Fibroblast of pulmonary artery (primary cell): ENCODE results near the gene LRRC74A.

Experiments
- DNase-seq: peaks from one replicate; pipeline ENCODE4 v3.0.0-alpha.2; 2010; ENCODE audit warnings: low read depth
- H3K4me3 ChIP-seq: replicated peaks from 2 replicates; pipeline ENCODE4 v1.5.1; 2011; ENCODE audit warnings: low read depth, mild to moderate bottlenecking, control low read depth, low read length, moderate library complexity
- TF ChIP-seq, protein P1 (sequence below): IDR thresholded peaks from 2 replicates; pipeline ENCODE4 v1.5.1; 2011; ENCODE audit warnings: mild to moderate bottlenecking, control low read depth, low read length, inconsistent platforms; ENCODE audit errors: missing control alignments

Gene LRRC74A

DNA sequence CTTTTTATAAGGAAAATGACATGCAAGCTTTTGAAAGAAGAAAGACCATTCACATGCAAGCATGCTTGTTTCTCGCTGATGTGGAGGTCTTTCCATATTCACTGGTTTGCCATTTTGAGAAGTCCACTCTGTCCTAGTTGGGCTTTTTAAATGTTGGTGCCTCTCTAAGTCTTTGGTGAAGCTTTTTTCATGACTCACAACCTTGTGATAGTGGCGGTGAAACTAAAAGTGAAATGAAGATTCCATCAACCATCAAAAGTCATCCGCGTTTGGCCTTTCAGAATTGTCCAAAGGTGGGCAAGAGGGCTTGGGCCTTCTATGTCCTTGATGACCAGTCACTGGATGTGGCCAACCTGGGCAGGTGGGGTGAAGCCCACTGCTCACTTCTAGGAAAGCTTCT is 4.3 kb downstream of the LRRC74A start:
- no peak for DNase-seq
- H3K4me3 ChIP-seq: no peak overlapping the region
- TF ChIP-seq, protein P1, sequence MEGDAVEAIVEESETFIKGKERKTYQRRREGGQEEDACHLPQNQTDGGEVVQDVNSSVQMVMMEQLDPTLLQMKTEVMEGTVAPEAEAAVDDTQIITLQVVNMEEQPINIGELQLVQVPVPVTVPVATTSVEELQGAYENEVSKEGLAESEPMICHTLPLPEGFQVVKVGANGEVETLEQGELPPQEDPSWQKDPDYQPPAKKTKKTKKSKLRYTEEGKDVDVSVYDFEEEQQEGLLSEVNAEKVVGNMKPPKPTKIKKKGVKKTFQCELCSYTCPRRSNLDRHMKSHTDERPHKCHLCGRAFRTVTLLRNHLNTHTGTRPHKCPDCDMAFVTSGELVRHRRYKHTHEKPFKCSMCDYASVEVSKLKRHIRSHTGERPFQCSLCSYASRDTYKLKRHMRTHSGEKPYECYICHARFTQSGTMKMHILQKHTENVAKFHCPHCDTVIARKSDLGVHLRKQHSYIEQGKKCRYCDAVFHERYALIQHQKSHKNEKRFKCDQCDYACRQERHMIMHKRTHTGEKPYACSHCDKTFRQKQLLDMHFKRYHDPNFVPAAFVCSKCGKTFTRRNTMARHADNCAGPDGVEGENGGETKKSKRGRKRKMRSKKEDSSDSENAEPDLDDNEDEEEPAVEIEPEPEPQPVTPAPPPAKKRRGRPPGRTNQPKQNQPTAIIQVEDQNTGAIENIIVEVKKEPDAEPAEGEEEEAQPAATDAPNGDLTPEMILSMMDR: no peak

DNA sequence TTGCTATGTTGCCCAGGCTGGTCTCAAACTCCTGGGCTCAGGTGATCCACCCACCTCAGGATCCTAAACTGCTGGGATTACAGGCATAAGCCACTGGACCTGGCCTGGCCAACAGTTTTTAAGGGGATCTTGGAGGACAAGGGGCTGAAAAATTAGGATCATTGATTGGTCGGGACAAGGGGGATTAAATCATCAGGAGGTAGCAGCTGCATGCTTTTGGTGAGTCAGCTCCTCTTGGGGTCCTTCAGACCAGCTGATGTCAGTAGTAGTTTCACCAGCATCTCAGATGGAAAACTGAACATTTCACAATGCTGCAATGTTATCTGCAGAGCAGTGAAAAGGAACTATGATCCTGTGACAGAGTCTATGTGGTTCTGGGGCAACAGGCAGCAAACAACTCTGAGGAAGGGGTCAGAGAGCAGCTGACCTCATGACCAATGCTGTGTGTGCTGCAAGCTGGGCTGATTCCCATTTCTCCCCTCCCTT is 6.3 kb downstream of the LRRC74A start:
- DNase-seq: peak; percentile 52
- TF ChIP-seq, protein P1: no peak
- H3K4me3 ChIP-seq: no peak overlapping the region

DNA sequence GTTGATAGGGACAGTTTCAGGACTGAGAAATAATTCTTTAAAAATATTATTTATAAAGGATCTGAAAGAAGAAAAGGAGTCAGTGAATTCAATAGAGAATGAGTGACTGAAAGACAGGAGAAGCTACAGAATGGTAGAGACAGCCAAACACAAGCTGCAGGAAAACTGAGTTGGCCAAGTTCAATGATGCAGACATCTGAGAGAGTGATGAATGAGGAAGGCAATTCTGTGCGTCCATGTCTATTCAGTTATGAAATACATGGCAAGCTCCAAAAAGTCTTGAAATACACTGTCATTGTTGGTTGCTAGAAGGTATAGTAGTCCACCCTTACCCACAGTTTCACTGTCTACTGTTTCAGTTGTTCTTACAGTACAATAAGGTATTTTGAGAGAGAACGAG is 6.8 kb downstream of the LRRC74A start:
- TF ChIP-seq, protein P1: no peak
- DNase-seq: no peak
- H3K4me3 ChIP-seq: no peak overlapping the region

DNA sequence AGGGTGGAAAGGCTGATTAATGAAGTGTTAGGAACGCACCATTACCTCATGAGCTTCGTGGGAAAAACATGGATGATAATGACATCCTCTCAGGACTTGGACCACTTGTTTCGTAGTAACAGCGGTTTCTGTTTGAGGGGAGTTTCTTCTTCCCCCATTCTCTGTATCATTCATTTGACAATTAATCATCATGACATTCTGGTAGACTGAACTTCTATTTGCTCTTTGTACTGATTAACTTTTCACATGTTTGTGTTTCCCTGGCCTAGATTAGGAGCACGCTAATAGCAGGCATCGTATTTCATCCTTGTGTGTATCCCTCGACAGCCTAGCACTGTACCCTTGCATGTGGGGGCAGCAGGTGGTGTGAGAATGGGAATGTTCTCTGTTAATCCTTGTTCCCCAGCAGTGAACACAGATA is 8.0 kb downstream of the LRRC74A start:
- no peak overlapping the region for H3K4me3 ChIP-seq
- DNase-seq: no peak
- TF ChIP-seq, protein P1: no peak

DNA sequence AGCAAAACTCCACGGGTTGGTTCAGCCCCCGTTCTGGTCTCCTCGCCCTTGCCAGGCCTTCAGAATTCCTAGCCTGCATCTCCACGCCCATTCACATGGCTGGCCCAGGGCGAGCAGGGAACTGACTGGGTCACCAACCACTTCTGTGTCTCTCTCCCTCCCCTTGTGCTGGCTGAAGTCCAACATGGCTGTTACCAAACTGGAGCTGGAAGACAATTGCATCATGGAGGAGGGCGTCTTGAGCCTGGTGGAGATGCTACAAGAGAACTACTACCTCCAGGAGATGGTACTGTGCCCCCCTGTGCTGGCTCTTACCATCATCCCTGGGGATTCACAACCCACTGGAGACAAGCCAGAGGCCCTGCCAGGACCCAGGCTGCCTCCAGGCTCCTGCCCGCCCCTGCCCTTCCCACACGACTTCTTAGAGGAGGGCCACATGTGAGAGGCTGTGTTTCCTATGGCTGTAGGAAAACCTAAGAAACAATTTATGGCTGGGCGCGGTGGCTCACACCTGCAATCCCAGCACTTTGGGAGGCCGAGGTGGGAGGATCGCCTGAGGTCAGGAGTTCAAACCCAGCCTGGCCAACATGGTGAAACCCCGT is 9.9 kb downstream of the LRRC74A start:
- TF ChIP-seq, protein P1: no peak
- peak; percentile 19 for DNase-seq

DNA sequence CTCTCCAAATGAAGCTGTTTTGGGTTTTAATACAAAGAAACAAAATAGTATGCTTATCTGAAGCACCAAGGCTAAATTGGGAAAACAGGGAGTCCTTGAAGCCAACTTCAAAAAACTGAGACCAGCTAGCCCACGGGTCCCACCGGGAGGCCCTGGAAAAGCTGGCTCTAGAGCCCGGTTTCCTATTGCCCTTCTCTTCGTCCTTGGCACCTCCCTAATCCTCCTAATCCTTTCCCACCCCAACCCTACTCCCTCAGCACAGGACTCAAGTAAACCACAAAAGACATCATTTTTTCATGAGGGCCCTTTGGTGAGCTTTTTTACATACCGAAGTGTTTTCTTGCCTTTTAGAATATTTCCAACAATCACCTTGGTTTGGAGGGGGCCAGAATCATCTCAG is 11.3 kb downstream of the LRRC74A start:
- TF ChIP-seq, protein P1: no peak
- DNase-seq: no peak
- H3K4me3 ChIP-seq: no peak overlapping the region

More for the DNA sequence above, 9.9 kb downstream of the LRRC74A start:
- no peak overlapping the region for H3K4me3 ChIP-seq

DNA sequence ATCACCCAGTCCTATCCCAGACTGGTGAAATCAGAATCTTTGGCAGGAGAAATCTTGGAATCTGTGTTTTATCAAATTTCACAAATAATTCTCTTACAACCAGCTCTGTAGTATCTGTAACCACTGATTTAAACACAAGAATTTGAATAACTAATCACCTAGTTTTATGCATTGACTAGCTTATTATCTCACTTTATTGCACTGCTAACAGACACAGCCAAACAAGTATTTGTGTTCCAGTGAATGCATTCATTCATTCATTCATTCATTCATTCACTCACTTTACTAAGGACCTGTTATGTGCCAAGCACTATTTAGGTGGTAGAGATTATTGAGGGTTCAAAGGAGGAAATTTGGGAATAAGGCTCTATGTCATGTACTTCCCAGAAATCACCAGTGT is 16.2 kb downstream of the LRRC74A start:
- TF ChIP-seq, protein P1: no peak
- no peak overlapping the region for H3K4me3 ChIP-seq
- no peak for DNase-seq
